DOHH2 (cell line): ENCODE data around the gene TICAM1.

Experiments
- EZH2phosphoT487 ChIP-seq: fragments of 200-600 bp; sonication (generic); IDR thresholded peaks from 2 replicates; pipeline ENCODE4 v1.6.1; 2017; ENCODE audit warnings: borderline replicate concordance, mild to moderate bottlenecking, antibody characterized with exemption, low read length, moderate library complexity, mixed read lengths
- TF ChIP-seq, protein P1 (sequence below): fragments of 200-600 bp; sonication (generic); IDR thresholded peaks from one replicate; pipeline ENCODE4 v1.5.1; 2014; ENCODE audit warnings: antibody characterized with exemption, mild to moderate bottlenecking, low read depth, low read length; ENCODE audit not compliant: poor library complexity, severe bottlenecking

DNA sequence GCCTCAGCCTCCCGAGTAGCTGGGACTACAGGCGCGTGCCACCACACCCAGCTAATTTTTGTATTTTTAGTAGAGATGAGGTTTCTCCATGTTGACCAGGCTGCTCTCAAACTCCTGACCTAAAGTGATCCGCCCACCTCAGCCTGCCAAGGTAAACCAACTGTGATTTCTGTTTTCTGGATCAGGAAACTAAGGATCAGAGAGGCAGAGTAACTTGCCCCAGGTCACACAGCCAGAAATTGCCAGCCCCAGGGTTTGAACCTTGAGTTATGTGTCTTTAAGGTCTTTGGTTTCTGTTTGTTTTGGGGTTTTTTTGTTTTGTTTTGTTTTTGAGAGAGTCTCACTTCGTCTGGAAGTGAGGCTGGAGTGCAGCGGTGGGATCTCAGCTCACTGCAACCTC, 40.2 kb upstream of the TICAM1 start:
- TF ChIP-seq, protein P1, sequence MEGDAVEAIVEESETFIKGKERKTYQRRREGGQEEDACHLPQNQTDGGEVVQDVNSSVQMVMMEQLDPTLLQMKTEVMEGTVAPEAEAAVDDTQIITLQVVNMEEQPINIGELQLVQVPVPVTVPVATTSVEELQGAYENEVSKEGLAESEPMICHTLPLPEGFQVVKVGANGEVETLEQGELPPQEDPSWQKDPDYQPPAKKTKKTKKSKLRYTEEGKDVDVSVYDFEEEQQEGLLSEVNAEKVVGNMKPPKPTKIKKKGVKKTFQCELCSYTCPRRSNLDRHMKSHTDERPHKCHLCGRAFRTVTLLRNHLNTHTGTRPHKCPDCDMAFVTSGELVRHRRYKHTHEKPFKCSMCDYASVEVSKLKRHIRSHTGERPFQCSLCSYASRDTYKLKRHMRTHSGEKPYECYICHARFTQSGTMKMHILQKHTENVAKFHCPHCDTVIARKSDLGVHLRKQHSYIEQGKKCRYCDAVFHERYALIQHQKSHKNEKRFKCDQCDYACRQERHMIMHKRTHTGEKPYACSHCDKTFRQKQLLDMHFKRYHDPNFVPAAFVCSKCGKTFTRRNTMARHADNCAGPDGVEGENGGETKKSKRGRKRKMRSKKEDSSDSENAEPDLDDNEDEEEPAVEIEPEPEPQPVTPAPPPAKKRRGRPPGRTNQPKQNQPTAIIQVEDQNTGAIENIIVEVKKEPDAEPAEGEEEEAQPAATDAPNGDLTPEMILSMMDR, result no peak
- no peak for TF ChIP-seq EZH2phosphoT487
